ENCODE measurements around the gene HSD11B1L. TPM values are rescaled to one million over a fixed set of nuclear protein-coding genes. Genes with fewer than 3 reads are reported as not detected.

Gene HSD11B1L
- total RNA-seq, 1 donor from 2014 or later: 7.1 TPM

DNA sequence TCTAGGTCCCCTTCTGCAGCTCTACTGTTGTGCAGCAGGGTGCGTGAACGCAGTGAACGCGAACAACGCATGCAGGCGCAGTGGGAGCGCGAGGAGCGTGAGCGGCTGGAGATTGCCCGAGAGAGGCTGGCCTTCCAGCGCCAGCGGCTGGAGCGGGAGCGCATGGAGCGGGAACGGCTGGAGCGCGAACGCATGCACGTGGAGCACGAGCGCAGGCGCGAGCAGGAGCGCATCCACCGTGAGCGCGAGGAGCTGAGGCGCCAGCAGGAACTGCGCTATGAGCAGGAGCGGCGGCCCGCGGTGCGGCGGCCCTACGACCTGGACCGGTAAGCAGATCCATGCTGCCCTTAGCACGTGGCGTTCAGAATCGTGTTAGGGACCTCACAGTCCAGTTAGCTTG, 19.3 kb upstream of the HSD11B1L start:
- TF ChIP-seq CTCF (IDR thresholded peaks at IDR 0.05; ENCODE audit: insufficient read depth, low read length, severe bottlenecking): no peak
- FAIRE-seq (no peak), DNase-seq (ENCODE audit: low read depth) (no peak)

GRCh38 chr19:5663904-5664303, 16.9 kb upstream of the HSD11B1L start:
- no peak overlapping the region for H3K4me3 ChIP-seq (ENCODE audit: low read depth, low read length)
- H3K27me3 ChIP-seq (ENCODE audit: control insufficient read depth, insufficient read depth, low read length): no peaks in the 10 kb centered on the region
- TF ChIP-seq CTCF (IDR thresholded peaks at IDR 0.05; ENCODE audit: insufficient read depth, low read length, severe bottlenecking): no peak
- peaks cover 24% of the 10 kb centered on the region for H3K36me3 ChIP-seq (ENCODE audit: control insufficient read depth, insufficient read depth, low read length)
- FAIRE-seq: no peak
- DNase-seq (ENCODE audit: low read depth): no peak

More for the DNA sequence above, 19.3 kb upstream of the HSD11B1L start:
- Histone ChIP-seq H3K27me3 (ENCODE audit: control insufficient read depth, insufficient read depth, low read length) (no peaks in the 10 kb centered on the region), H3K36me3 (ENCODE audit: control insufficient read depth, insufficient read depth, low read length) (peaks cover 22% of the 10 kb centered on the region), H3K4me3 (ENCODE audit: low read depth, low read length) (no peak overlapping the region)

DNA sequence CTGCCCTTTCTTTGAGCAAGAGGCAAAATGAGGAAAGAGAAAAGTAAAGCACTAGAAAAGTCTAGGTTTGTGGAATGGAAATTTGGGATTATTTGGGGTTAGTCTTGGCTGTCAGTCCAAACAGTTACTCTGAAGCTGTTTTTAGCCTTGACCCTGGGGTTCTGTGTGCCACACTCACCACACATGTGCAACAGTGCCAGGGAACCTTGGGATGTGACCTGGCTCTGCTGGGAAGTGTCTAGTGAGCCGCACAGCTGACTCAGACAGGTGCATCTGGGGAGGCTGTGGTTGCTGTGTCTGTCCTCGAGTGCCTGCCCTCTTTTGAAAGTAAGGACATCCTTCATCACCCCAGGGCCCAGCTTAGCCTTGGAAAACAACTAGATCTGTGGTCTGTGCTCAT, 16.3 kb upstream of the HSD11B1L start:
- peak; percentile 93 for FAIRE-seq

DNA sequence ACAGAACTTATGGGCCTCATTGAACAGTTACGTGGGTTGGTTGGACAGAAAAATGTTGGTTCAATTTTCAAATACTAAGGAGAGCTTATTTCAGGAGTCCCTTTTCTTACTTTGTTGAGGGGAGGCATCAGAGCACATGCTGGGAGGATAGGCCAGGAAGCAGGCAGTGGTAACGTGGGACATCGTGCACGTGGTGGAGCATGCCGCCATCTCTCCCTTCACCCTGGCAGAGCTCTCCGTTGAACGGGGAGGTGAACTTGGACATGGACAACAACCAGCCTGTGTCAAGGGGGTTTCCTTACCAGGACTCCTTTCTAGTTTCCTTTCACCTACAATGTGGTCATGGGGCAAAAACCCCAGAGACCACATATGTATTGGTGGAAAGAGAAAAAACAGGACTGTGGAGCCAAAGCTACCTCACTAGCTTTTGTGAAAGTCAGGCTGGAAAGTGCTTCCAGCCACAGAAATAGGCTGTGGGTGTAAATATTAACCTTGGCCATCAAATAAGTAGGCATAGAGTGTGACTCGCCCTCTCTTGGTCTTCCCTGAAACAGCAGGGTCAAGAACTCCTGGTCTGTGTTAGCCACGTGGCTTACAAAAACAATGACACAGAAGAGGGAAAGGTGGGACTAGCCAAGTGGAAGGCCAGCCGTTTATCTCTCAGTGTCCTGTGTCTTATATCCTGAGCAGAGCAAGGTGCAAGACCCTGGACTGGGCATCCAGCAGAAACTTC, 14.9 kb upstream of the HSD11B1L start:
- TF ChIP-seq CTCF (IDR thresholded peaks at IDR 0.05; ENCODE audit: insufficient read depth, low read length, severe bottlenecking): peak; percentile 15

More for the DNA sequence above, 16.3 kb upstream of the HSD11B1L start:
- Histone ChIP-seq H3K36me3 (ENCODE audit: control insufficient read depth, insufficient read depth, low read length) (peaks cover 30% of the 10 kb centered on the region), H3K4me3 (ENCODE audit: low read depth, low read length) (no peak overlapping the region), H3K27me3 (ENCODE audit: control insufficient read depth, insufficient read depth, low read length) (no peaks in the 10 kb centered on the region)
- no peak for DNase-seq (ENCODE audit: low read depth)
- TF ChIP-seq CTCF (IDR thresholded peaks at IDR 0.05; ENCODE audit: insufficient read depth, low read length, severe bottlenecking): no peak

GRCh38 chr19:5666921-5667610, 13.8 kb upstream of the HSD11B1L start:
- TF ChIP-seq CTCF (IDR thresholded peaks at IDR 0.05; ENCODE audit: insufficient read depth, low read length, severe bottlenecking): no peak
- H3K27me3 ChIP-seq (ENCODE audit: control insufficient read depth, insufficient read depth, low read length): no peaks in the 10 kb centered on the region
- H3K4me3 ChIP-seq (ENCODE audit: low read depth, low read length): no peak overlapping the region
- no peak for DNase-seq (ENCODE audit: low read depth)
- FAIRE-seq: no peak
- H3K36me3 ChIP-seq (ENCODE audit: control insufficient read depth, insufficient read depth, low read length): peaks cover 23% of the 10 kb centered on the region

More for the DNA sequence above, 14.9 kb upstream of the HSD11B1L start:
- Histone ChIP-seq H3K36me3 (ENCODE audit: control insufficient read depth, insufficient read depth, low read length) (peaks cover 27% of the 10 kb centered on the region), H3K27me3 (ENCODE audit: control insufficient read depth, insufficient read depth, low read length) (no peaks in the 10 kb centered on the region), H3K4me3 (ENCODE audit: low read depth, low read length) (no peak overlapping the region)
- FAIRE-seq (no peak), DNase-seq (ENCODE audit: low read depth) (peak; percentile 34)

Measured in bronchial epithelial cell (primary cell).